HG02623 (cell line): ENCODE results near the gene PEX11A.

Source experiments
- ATAC-seq: cut with Tn5 transposase; IDR thresholded peaks from one replicate; pipeline ENCODE4 v1.9.1; 2021; ENCODE audit warnings: moderate library complexity; ENCODE audit not compliant: unreplicated experiment

The PEX11A gene

DNA sequence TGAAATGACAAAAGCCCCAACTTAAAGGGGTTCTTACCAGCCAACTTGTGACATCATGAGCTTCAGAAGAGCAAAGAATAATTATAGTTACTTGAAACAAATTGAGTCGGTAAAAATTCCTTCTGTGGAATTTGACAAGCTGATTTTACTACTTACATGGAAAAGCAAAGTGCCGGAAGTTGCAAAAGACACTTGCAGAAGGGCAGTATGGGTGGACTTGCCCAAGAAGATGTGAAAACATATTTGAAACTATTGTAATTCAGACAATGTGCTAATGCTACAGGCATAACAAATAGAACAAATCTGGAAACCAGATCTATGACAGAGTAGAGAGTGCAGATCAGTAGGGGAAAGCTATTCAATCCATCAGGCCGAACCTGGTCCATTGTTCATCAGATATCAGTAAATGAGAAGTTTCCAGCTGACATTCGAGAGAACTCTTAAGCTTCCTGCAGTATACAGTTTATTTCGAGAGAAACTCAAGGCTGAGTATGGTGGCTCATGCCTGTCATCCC lies 32.8 kb downstream of the PEX11A start:
- ATAC-seq, result no peak

DNA sequence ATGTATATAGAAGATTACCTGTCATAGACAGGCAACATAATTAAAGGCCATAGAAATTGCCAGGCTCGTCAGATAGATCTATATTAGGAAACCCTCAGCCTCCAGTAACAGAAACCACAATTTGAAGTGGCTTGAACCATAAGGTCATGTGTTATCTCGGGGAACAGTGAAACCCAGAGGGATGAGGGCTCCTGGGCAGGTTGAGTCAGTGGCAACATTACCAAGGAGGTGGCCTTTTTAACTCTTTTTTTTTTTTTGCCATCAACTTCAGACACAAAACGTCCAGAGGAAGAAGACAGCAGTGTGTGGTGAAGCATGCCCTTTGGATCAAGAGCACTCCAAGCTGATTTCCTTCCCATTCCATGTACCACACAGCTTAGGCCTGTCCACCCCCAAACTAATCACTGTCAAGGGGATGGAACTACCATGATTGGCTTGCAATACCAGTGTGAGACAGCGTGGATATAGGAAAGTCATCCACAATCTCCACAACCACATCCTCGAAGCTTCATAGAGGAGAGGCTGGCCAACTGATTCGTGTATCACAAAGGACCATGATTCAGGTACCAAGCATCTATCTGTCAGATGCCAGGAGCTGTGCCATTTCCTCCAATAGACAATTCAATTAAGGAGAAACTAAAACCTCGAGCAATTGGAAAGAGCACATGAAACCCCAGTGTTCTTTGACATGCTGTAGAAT lies 34.3 kb downstream of the PEX11A start:
- ATAC-seq, result no peak

DNA sequence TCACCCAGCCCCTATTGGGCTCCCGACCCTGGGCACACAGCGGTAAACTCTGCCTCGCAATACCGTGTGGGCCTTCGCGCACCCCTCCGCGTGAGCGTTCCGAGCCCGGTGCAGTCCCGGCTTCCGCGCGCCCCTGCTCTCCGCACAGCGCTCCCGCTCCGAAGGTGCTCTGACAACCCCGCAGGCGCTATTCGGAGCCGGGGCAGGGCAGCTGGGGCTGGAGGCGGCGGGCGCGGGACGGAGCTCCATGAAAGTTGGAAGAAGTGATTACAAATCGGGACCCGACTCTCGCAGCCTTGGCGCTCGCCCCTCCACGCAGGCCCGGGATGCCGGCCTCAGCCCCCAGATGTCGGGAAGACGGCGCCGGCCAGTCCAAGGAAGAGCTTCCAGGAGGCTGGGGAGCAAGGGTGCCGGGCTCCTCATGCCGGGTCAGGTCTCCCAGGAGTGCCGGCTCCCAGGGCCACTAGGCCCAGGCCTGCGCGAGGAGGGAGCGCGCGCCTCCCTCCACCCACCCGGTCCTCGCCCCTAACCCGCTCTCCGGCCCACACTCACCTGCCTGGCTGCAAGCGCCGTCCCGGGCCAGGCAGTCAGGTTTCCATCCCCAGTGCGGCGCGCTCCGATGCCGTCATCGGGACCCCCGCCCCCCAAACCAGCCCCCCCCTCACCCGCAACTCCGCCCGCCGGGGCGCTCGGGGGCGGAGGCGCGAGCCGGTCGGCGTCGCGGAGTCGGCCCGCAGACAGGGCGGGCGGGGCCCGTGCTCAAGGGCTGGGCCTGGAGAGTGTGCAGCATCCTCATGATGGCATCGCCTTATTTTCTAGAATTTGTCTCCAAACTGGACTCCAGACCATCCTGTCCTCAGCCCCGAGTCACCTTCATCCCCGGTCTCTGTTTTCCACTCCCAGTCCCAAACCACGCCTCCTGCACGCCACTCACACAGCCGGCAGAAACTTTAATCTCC lies 35.4 kb downstream of the PEX11A start, which contains the start of gene KIF7:
KIF7 (minus strand) TSS at position 621 of the 959 bp plus-strand sequence. CDS start 2,537 bp downstream, outside the sequence.
- no peak for ATAC-seq

DNA sequence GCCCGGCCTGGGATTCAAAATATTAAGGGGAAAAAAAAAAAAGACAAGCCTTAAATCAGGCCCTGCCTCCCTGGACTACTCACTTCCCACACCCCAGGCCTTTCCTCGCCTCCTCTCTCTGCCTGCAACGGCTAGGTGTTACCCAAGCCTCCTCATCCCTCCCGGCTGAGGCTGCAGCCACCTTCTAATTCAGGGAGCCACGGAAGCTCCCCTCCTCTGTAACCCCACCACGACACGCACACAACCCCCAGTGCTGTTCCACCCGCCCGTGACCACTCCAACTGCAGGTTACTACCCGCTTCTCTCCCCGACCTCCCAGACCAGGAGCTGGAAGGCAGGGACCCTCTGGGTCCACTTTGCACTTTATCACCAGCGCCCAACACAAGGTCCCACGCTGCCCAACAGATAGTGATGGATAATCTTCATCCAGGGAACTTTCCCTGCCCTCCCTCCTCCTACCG lies 36.2 kb downstream of the PEX11A start:
- ATAC-seq, result no peak

DNA sequence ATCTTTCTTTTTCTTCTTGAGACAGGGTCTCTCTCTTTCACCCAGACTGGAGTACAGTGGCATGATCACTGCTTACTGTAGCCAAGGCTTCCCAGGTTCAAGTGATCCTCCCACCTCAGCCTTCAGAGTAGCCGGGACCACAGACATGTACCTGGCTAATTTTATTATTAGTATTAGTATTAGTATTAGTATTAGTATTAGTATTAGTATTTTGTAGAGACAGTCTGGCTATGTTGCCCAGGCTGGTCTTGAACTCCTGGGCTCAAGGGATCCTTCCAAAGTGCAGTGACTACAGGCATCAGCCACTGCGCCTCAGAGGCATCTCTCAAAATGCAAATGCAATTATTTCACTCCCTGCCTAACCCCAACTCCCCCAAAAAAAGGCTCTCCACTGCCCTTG lies 37.0 kb downstream of the PEX11A start:
- no peak for ATAC-seq

DNA sequence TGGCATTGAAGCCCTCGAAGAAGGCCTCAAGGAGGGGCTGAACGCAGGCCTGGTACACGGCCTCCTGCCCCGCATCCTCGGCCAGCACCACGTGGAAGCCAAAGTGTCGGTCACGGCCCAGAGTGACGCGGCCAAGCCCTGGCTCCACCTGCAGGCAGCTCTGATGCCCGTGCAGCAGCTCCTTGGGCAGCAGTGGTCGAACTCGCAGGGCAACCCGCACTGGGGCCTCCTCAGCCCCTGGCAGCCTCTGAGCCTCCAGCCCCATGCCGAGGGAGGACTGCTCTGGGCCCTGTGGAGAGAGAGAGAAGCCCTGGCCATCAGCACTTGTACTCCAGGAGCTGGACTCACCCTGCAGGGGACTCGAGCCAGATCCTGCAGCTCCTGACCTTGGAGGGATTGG lies 37.9 kb downstream of the PEX11A start:
- ATAC-seq, result no peak

DNA sequence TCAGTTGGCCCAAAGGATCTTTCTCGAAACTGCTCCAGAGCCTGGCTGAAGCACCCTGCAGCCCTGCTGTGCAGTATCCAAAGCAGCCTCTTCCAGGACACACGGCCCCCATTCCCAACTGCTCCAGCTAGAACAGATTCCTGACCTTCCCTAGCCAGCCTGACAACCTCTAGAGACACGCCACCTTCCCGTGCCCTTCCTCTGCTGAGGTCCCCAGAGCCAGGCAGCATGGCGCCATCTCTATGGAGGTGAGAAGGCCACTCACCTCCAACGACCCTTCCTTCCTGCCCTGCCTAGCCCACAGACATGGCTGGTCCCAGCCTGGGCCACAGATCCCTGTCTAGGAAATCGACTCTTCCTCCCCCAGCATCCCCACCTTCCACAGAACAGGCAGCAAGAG lies 38.4 kb downstream of the PEX11A start:
- ATAC-seq, result no peak

DNA sequence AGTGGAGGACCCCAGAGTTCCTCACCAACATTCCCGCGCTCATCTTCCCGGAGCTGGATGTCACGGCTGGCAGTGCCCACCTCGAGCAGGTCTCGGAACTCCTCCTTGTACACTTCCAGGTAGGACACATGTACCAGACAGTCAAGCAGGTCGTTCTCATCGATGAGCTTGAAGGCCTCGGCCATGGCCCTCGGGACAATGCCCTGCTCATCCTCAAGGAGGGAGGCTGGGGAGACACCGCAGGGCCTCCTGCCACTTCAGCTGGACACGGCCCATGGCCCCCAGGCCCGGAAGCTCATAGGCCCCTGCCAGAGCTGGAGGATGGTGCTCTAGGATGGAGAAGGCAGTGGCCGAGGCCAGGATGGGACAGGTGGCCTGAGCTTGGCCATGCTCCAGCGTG lies 40.8 kb downstream of the PEX11A start:
- ATAC-seq, result no peak

DNA sequence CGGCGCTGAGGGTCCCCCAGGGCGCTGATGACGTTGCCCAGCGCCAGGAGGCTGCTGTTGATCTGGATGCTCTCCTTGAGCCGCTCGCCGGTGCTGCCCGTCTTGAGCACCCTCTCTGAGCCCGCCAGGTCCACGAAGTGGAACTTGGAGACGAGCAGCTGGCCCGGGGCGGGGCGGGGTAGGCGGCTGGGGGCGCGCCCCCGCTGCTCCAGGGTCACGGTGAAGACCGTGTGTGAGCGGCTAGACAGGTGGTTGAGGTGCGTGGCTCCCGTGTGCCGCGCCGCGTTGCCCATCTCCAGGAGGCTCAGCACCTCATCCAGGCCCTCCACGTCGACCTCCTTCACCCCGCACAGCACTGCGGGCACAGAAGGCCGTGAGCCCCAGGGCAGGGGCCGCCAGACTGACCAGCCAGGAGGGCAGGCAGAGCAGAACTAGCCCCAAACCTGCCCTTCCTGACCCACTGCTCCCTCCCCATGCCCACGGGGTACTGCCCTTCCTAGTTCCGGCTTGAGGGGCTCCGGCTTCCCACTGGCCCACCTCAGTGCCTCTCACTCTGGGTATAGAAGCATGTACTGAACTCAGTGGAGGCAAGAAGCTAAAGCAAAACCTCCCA lies 41.4 kb downstream of the PEX11A start:
- ATAC-seq, result no peak

DNA sequence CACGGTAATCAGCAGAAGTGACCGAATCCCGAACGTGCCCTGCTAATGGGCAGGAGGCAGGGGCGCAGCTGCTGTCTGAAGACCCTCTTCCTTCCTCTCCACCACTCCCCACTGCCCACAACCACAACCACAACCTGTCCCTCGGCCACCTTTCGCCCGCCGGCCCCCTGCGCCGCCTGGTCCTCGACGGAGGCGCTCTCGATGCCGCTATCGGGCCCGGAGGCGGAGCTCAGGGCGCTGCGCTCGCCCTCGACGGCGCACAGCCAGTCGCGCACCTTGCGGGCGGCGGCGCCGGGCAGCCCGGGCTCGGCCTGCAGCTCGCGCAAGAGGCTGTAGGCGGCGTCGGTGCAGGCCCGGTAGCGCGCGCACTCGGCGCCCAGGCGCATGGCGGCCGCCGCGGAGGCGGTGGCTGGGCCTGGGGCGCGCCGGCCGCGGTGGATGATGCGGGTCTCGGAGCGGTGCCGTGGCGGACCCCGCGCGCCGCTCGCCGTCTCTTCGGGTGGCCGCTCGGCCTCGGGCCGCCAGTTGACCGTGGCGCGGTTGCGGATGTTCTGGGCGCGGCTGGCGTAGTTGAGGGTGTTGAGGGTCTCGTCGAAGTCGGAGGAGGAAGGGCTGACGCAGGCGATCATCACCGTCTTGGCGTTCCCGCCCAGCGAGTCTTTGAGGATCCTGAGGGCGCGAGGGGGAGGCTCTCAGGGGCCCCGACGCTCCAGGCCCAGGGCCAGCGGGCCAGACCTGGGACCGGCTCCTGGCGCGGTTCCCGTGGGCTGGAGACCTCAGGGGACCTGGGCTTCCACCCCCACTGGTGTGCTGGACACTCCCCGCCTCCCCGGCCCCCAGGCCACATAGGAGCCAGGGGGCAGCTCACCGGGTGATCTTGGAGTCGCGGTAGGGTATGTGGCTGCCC lies 42.2 kb downstream of the PEX11A start:
- ATAC-seq, result no peak

DNA sequence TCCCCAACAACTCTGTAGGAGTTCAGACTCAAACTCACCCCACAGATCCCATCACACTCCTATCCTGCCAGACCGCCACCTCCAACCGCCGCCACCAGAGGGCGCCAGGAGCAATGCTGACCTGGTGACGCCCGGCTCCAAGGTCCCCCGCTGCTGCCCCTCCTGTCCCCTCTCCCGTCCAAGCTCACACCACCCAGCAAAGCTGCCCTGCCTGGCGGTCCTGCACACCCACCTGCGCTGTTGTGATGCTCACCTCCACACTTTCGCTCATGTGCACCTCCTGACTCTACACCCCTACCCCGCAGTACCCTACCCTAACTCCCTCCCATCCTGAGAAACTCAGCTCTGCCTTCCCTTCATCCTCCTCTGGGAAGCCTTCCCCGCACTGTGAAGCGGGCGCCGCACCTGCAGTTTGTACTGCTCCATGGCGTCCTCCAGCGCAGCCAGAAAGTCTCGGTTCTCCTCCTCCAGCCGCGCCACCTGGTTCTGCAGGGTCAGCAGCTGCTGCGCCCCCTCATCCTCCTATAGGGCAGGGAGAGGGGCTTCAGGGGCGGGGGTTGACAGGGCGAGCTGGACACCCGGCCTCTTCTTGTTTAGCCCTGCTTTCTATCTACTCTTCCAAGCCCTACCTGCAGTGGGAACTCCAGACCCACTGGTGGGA lies 43.2 kb downstream of the PEX11A start:
- no peak for ATAC-seq

DNA sequence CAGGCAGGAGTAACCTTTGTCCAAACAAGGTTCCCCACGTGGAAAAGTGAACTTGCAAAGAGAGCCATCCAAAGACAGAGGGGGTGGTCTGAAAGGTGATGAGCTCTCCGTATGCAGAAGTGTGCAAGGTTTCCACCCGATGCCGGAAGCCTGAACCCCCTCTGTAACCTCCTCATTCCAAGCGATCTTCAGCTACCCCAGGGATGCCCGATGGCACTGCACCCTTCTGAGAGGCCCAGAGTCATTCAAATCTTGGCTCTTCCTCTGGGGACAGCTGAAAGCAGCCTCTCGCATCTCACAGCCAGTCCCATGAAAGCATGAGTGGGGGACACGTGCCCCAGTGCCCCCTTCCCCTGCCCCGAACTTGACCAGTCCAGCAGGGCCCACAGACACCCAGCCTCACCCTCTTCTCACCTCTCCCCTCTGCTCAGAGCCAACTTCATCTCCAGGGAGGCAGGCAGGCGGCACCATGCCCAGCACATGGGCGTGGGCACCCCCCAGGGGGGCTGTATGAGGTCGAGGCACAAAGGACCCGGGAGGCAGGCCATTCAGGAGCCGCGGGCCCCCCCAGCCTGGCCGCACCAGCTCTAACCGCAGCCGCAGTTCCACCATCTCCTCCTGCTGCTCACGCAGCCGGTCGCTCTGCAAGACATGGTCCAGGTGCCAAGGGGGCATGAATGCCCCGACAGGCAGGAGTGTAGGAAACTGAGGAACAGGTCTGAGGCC lies 44.0 kb downstream of the PEX11A start:
- no peak for ATAC-seq

DNA sequence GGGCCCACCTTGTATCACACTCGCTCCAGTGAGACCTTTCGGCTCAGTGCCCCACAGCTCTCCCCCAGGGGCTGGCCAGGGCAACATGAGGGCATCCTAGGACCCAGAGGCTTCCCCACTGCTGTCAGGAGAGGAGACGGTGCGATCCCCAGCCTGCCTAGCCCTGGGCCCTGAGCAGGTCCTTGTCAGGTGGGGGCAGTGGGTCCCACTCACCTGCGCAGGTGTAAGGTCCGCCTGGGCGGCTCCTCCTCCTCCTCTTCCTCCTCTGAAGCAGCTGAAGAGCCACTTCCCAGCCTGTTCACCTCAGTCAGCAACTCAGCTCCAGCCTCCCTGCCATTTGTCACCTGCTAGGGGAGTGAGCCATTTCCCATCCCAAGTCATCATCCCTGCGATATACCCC lies 44.9 kb downstream of the PEX11A start:
- no peak for ATAC-seq

DNA sequence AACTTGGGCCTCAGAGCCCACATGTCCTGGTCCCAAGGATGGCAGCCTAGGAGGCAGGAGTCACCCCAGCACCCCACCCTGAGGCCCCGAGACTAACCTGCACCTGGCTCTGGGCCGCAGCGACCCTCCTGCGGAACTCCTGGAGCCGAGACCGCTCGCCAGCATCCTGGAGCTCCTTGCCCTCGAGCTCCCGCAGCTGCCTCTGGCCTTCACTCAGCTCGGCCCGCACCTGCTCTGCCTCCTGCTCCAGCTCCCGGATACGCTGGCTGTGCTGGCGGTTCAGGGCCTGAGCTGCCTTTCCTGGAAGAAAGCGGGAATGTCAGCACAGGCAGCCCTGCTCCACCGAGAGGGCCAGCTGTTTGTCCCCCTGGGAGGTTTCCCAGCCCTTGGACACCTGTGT lies 48.4 kb downstream of the PEX11A start:
- ATAC-seq, result no peak

DNA sequence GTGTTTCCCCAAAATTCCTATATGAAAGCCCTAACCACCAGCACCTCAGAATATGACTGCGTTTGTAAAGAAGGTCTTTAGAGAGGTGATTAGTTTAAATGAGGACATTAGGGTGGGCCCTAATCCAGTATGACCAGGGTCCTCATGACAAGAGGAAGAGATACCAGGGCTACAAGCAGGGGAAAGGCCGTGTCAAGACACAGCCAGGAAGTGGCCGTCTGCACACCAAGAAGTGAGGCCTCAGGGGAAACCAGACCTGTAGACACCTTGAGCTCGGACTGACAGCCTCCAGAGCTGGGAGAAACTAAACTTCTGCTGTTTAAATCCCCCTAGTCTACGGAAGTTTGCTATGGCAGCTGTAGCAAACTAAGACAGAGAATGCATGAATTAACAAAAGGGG lies 49.5 kb downstream of the PEX11A start:
- no peak for ATAC-seq

DNA sequence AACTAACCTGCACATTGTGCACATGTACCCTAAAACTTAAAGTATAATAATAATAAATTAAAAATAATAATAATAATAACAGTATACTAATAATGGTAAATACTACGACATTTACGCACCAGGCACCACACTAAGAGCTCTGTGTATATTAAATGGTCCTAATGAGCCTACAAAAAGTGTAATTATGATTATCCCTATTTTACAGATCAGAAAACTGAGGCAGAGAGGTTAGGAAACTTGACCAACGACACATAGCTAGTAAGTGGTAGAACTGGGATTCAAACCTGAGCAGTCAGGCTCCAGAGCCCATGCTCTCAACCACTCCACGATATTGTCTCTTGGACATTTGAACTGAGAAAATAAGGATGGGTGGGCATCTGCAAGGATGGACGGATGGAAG lies 50.3 kb downstream of the PEX11A start:
- no peak for ATAC-seq

DNA sequence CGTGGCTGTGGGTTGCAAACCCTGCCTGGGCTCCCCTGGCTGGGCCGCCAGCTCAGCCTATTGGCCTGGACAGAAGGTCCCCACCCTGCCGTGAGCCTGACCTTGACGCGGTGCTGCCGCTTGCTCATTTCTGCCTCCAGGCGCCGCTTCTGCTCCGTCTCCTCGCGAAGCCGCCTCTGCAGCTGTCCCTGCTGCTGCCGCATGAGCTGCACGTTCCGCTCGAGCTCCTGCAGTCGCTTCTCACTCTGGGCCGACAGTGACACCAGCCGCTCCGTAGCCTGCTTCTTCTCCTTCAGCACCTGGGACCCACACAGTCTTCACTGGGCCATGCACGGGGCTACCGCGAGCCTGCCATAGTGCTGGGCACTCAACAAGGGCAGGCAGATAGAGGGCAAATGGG lies 57.0 kb downstream of the PEX11A start:
- ATAC-seq, result no peak

DNA sequence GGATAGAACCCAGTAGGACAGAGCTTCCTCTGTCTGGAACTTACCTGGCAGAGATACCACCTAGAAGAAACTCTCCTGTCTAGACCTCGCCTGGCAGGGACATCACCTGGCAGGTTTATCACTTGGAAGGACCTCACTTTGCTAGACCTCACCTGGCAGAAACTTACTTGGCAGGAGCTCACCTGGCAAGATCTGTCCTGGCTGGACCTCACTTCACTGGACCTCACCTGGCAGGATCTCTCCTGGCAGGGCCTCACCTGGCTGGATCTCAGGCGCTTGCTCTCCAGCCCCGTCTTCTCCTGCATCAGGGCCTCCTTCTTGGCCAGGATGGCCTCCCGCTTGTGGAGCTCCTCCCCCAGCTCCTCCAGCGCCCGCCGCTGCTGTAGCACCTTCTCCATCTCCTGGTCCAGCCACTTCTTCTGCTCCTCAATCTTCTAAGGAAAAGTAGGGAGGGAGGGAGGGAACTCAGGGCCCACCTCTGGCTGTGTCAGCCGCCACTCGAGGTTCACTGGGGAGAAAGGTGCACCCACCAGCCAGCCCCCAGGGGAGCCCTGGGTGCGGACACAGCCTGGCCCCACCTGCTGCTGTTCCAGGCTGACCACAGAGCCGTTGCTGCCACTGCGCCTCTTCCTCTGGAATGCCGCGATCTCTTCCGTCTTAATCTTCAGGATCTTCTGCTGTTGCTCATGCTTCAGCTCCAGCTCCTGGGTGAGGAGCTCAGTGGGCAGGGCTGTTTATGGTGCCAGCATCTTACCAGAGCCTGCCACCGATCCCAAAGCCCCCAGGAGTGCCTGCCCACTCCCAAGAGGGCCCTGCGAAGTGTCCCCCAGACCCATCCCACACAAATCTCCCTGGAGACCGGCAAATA lies 57.8 kb downstream of the PEX11A start:
- ATAC-seq, result no peak
